Subcutaneous abdominal adipose tissue (tissue), 5 donors: ENCODE results near the gene MAGEC2.

Experiments
- H3K27ac ChIP-seq: one replicate; pipeline ENCODE4 v1.7.0; 2013; ENCODE audit warnings: low read depth, mild to moderate bottlenecking, inconsistent platforms, low read length, moderate library complexity
- H3K27me3 ChIP-seq, 5 donors: one replicate each; pipeline ENCODE4 v1.7.0; 2013; ENCODE audit warnings: low read length in 5 of 5, inconsistent platforms in 1 of 5; ENCODE audit not compliant: control insufficient read depth in 5 of 5, insufficient read depth in 4 of 5
- H3K36me3 ChIP-seq, 5 donors: one replicate each; pipeline ENCODE4 v1.7.0; 2013; ENCODE audit warnings: low read length in 5 of 5; ENCODE audit not compliant: control insufficient read depth in 5 of 5, insufficient read depth in 5 of 5
- H3K4me1 ChIP-seq, 5 donors: one replicate each; pipeline ENCODE4 v1.7.0; 2013; ENCODE audit warnings: low read length in 5 of 5, mild to moderate bottlenecking in 3 of 5, moderate library complexity in 1 of 5; ENCODE audit not compliant: control insufficient read depth in 5 of 5, insufficient read depth in 5 of 5
- H3K4me3 ChIP-seq, 5 donors: one replicate each; pipeline ENCODE4 v1.7.0; 2013; ENCODE audit warnings: low read length in 5 of 5, low read depth in 1 of 5
- H3K9ac ChIP-seq, 5 donors: one replicate each; pipeline ENCODE4 v1.7.0; 2013; ENCODE audit warnings: low read length in 5 of 5, mild to moderate bottlenecking in 4 of 5, moderate library complexity in 3 of 5
- H3K9me3 ChIP-seq, 5 donors: one replicate each; pipeline ENCODE4 v1.7.0; 2013; ENCODE audit warnings: low read length in 5 of 5; ENCODE audit not compliant: control insufficient read depth in 5 of 5
- donor health status: healthy.
- donor health status: healthy.
- donor health status: healthy.
- donor health status: healthy.
- donor health status: healthy.

MAGEC2 gene, protein sequence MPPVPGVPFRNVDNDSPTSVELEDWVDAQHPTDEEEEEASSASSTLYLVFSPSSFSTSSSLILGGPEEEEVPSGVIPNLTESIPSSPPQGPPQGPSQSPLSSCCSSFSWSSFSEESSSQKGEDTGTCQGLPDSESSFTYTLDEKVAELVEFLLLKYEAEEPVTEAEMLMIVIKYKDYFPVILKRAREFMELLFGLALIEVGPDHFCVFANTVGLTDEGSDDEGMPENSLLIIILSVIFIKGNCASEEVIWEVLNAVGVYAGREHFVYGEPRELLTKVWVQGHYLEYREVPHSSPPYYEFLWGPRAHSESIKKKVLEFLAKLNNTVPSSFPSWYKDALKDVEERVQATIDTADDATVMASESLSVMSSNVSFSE

GRCh38 chrX:142204522-142205433 is at the start of gene MAGEC2:
TSS of gene MAGEC2 (minus strand) at chrX:142205290. CDS start at chrX:142203987, 1,303 bp downstream.
- Histone ChIP-seq H3K9ac (no peak within 1 kb of the TSS), H3K4me1 (no peaks in the 10 kb centered on the region), H3K27ac (no peak within 1 kb of the TSS), H3K36me3 (no peaks in the 10 kb centered on the region), H3K27me3 (peaks cover 0 to 2% (median 0%) of the 10 kb centered on the region in 5 donors), H3K9me3 (no peaks in the 10 kb centered on the region), H3K4me3 (no peak within 1 kb of the TSS)

DNA sequence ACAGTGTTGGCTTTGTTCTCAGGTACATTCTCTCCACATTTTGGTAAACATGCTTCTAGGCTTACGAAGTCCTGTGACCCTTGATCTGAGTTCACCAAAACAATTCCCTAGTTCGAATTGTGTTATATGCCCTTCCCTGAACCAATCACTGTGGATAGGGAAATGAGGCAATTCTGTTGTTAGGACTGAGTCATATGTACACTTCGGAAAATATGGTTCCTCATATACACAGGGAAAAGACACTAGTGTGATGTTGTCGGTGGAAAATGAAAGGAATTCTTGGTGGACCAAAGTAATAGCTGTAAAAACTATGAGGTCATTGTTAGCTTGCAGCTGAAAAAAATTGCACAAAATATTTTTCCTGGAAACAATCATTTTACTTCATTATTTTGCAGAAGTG is 46.6 kb upstream of the MAGEC2 start:
- Histone ChIP-seq H3K4me1 (no peaks in the 10 kb centered on the region), H3K4me3 (no peak overlapping the region), H3K9me3 (no peaks in the 10 kb centered on the region), H3K36me3 (no peaks in the 10 kb centered on the region), H3K27me3 (peaks cover 0 to 10% (median 0%) of the 10 kb centered on the region in 5 donors), H3K9ac (no peak overlapping the region), H3K27ac (no peak overlapping the region)

DNA sequence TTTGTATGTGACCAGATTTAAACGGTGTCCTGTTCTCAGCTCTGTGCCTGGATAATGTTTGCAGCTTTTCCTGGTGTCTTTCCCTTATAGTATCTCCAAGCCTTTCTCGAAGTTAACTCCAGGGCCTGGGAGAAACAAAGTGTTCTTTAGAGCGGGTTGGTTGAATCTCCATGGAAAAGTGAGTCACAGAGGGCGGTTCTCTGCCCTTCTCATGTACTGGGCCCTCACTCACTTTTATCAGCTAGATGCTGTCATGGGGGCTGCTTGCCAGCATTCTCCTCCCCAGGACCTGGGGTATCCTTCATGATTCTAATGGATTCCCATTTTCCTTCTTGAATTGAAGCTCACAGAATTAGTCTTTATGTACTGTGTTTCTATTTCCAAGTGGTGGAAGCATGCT is 46.1 kb upstream of the MAGEC2 start:
- H3K4me1 ChIP-seq = no peaks in the 10 kb centered on the region
- no peak overlapping the region for H3K27ac ChIP-seq
- H3K27me3 ChIP-seq = peaks cover 0 to 10% (median 0%) of the 10 kb centered on the region in 5 donors
- H3K36me3 ChIP-seq = no peaks in the 10 kb centered on the region
- H3K9ac ChIP-seq = no peak overlapping the region
- no peak overlapping the region for H3K4me3 ChIP-seq
- H3K9me3 ChIP-seq = no peaks in the 10 kb centered on the region

DNA sequence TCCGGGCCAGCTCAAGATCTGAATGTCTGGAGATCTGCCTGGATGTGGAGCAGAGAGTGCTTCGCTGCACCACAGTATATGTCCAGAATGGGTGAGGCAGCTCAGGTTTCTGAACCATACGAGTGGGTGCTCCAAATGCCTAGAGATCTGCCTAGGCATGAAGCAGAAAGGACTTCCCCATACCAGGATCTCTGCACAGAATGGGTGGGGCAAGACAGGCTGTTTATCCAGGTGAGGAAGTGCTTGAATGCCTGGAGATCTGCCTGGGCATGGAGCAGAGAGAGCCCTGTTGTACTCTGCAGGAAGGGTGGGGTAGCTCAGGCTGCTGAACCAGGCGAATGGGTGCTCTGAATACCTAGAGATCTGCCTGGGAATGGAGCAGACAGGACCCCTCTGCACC is 45.4 kb upstream of the MAGEC2 start:
- Histone ChIP-seq H3K27me3 (peaks cover 0 to 10% (median 0%) of the 10 kb centered on the region in 5 donors), H3K4me1 (no peaks in the 10 kb centered on the region), H3K9ac (no peak overlapping the region), H3K4me3 (no peak overlapping the region), H3K27ac (no peak overlapping the region), H3K36me3 (no peaks in the 10 kb centered on the region), H3K9me3 (no peaks in the 10 kb centered on the region)

- Histone ChIP-seq H3K4me1 (no peaks in the 10 kb centered on the region), H3K36me3 (no peaks in the 10 kb centered on the region), H3K4me3 (no peak overlapping the region), H3K9me3 (no peaks in the 10 kb centered on the region), H3K9ac (no peak overlapping the region), H3K27me3 (peaks cover 0 to 12% (median 0%) of the 10 kb centered on the region in 5 donors), H3K27ac (no peak overlapping the region)
Measured at GRCh38 chrX:142249721-142250120, 44.6 kb upstream of the MAGEC2 start.

DNA sequence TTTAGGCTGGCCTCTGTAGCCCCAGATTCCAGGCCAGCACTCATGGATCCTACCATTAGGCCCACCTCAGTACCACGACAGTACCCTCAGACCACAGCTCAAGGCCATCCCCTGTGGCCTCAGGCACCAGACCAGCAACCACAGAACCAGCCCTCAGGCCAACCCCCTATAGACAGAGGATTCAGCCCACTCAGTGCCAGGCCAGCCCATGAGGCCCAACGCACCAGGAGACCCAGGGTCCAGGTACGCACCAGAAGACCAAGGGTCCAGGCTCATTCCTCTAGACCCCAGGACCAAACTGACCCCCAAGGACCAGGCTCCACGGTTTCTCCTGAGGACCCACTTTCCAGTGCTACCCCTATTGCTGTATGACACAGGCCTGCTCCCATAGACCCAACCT is 39.5 kb upstream of the MAGEC2 start:
- Histone ChIP-seq H3K4me3 (no peak overlapping the region), H3K4me1 (no peaks in the 10 kb centered on the region), H3K9me3 (no peaks in the 10 kb centered on the region), H3K9ac (no peak overlapping the region), H3K27me3 (peaks cover 0 to 5% (median 0%) of the 10 kb centered on the region in 5 donors), H3K36me3 (no peaks in the 10 kb centered on the region), H3K27ac (no peak overlapping the region)

DNA sequence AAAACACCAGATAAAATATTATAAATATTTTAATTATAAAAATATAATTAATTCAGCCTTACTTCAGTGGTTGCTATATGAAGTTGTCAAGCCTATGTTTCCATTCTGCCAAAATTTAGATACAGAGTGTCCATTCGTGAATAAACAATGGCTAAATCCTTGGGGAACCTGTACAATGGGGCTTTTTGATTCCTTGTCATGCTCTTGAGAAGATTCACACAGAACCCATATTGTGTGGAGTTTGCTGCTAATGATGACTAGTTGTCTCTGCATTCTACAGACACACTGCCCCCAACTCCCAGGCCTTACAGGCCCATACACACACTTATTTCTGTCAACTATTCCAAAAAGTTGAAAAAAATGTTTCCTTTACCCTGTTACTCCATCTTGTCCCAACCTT is 33.4 kb upstream of the MAGEC2 start:
- Histone ChIP-seq H3K9ac (no peak overlapping the region), H3K9me3 (no peaks in the 10 kb centered on the region), H3K4me1 (no peaks in the 10 kb centered on the region), H3K27ac (no peak overlapping the region), H3K4me3 (no peak overlapping the region), H3K36me3 (no peaks in the 10 kb centered on the region), H3K27me3 (no peaks in the 10 kb centered on the region)

- Histone ChIP-seq H3K36me3 (no peaks in the 10 kb centered on the region), H3K27me3 (no peaks in the 10 kb centered on the region), H3K9ac (no peak overlapping the region), H3K4me1 (no peaks in the 10 kb centered on the region), H3K9me3 (peaks cover 0 to 6% (median 0%) of the 10 kb centered on the region in 5 donors), H3K4me3 (no peak overlapping the region), H3K27ac (no peak overlapping the region)
Measured at GRCh38 chrX:142233400-142233799, 28.3 kb upstream of the MAGEC2 start.

DNA sequence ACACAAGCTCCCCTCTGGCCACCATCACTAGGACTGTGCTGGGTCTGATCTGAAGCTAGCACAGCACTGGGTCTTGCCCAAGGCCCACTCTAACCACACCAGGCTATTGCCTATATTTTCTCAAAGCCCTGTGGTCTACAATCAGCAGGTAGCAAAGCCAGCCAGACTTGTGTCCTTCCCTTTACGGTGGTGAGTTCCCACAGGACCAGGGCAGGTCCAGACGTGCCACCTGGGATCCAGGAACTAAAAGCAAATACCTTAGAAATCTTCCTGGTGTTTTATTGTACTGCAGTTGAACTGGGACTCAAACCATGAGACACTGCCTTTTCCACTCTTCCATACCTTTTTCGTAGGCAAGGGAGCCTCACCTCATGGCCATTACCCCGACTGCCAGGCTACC is 9.0 kb upstream of the MAGEC2 start:
- peaks cover 0 to 6% (median 0%) of the 10 kb centered on the region in 5 donors for H3K9me3 ChIP-seq
- H3K27ac ChIP-seq = no peak overlapping the region
- no peaks in the 10 kb centered on the region for H3K4me1 ChIP-seq
- peaks cover 0 to 2% (median 0%) of the 10 kb centered on the region in 5 donors for H3K27me3 ChIP-seq
- no peak overlapping the region for H3K9ac ChIP-seq
- no peaks in the 10 kb centered on the region for H3K36me3 ChIP-seq
- H3K4me3 ChIP-seq = no peak overlapping the region

- no peaks in the 10 kb centered on the region for H3K9me3 ChIP-seq
- H3K4me1 ChIP-seq = no peaks in the 10 kb centered on the region
- H3K27ac ChIP-seq = no peak overlapping the region
- H3K4me3 ChIP-seq = no peak overlapping the region
- no peaks in the 10 kb centered on the region for H3K36me3 ChIP-seq
- no peak overlapping the region for H3K9ac ChIP-seq
- peaks cover 0 to 2% (median 0%) of the 10 kb centered on the region in 5 donors for H3K27me3 ChIP-seq
Measured at GRCh38 chrX:142201113-142201512, 4.0 kb downstream of the MAGEC2 start.
